NT2/D1 (cell line): ENCODE data around the gene KRT6B.

Experiments used
- SUZ12 ChIP-seq: IDR thresholded peaks from 2 replicates; pipeline ENCODE4 v1.6.1; 2011; ENCODE audit not compliant: insufficient read length, insufficient read depth; ENCODE audit errors: extremely low read depth
- ZNF274 ChIP-seq: IDR thresholded peaks from 2 replicates; pipeline ENCODE4 v1.6.1; 2011; ENCODE audit warnings: mild to moderate bottlenecking, low read depth, low read length

DNA sequence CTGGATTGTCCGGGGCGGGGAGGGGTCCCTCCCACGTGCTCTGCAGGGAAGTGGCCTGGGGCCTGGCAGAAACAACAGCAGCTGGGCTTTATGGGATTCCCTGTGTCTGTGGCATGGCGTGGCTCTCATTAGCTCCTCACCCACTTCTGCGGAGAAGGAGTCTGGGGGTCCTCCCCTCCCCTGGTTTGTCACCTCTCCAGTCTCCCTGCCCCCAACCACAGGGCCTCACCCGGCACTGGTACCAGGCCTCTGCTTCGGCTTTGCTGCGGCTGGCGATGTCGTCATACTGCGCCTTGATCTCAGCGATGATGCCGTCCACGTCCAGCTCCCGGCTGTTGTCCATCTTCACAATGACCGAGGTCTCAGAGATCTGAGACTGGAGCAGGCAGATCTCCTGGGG is 52.2 kb downstream of the KRT6B start:
- no peak for TF ChIP-seq SUZ12
- TF ChIP-seq ZNF274, result no peak
